Dermis blood vessel endothelial cell (primary cell): ENCODE measurements around the gene RGS21. TPM values are rescaled to one million over a fixed set of nuclear protein-coding genes. Genes with fewer than 3 reads are reported as not detected.

Source experiments
- DNase-seq: peaks from one replicate; pipeline ENCODE4 v3.0.0; 2010
- total RNA-seq: library from RNA; depleted of rRNA; stranded (reverse); fragments of >200 nt; gene quantifications from 2 replicates; pipeline ENCODE4 v1.2.3, GENCODE V29; 2014

The RGS21 gene
- total RNA-seq, 1 donor from 2014 or later: not detected

- no peak for DNase-seq
Measured at GRCh38 chr1:192379554-192379953, 62.8 kb downstream of the RGS21 start.

GRCh38 chr1:192382758-192383157 is 66.0 kb downstream of the RGS21 start:
- DNase-seq: no peak

GRCh38 chr1:192386051-192386650 is 69.4 kb downstream of the RGS21 start:
- DNase-seq: no peak

DNA sequence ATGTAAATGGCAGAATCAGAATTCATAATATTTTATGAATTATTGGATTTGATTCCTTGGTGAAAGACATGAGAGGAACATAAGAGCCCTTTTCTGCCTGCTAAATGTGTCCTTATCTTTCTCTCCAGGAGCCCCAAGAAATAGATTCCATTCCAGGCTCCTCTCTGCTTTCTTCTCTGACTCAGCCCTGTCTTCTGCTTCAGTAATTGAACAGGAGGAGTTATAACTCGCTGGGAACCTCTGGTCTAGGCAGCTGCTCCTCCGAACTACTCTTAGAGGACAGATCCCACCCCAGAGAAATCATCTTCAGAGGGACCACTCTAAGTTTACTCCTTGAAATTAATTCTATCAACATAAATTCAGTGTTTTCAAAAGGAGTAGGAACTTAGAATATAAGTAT is 78.4 kb downstream of the RGS21 start:
- no peak for DNase-seq

DNA sequence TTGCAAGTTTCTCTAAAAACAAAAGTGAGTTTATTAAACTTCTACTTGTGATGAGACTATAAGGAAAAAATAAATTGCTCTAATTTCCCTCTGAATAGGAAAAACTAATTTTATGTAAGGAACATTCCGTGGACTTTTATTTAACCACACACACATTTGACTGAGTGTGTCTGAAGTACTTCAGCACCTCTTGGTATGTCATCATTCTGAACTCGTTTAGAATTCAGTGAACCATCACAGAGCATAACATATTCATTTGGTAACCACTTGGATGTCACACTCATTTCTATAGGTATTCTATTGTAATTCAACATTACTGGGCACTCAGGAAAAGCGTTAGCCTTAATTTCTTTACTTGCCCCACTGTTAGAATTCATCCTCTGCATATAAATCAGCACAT is 79.1 kb downstream of the RGS21 start:
- no peak for DNase-seq

DNA sequence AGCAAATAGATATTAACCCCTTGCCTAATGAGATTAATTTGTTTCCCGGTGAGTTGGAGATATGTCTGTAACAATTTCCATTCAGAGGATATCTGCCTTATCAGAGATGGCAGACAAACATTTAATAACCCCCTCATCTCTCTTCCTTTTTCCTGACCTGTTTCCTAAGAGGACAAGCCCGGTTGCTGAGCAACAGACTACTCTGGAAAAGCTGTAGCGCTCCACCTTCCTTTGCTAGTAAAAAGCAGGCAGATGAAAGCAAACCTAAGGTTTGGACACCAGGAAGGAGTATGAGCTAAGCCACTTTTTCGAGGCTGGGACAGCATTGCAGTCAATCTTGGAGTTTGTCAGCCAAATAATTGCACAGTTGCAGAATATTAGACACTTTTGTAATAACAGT is 82.4 kb downstream of the RGS21 start:
- DNase-seq: peak; percentile 32

- DNase-seq: no peak
Measured at GRCh38 chr1:192401825-192402224, 85.0 kb downstream of the RGS21 start.

DNA sequence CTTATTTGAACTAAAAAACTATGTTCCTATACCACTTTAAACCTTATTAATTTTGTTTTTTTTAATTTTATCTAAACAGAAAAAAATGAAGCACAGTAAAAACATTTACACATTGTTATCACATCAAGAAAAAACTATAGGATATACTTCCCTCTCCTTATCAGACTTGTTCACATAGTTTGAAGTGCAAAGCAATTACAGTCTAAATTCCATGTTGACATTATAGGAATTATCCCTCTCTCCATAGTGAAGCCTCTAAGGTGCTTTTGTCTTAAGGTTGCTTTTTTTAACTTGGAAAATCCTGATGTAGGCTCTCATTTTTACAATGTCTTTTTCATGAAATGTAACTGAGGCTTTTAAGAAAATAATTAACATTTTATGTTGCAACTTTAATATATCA is 85.8 kb downstream of the RGS21 start:
- no peak for DNase-seq

DNA sequence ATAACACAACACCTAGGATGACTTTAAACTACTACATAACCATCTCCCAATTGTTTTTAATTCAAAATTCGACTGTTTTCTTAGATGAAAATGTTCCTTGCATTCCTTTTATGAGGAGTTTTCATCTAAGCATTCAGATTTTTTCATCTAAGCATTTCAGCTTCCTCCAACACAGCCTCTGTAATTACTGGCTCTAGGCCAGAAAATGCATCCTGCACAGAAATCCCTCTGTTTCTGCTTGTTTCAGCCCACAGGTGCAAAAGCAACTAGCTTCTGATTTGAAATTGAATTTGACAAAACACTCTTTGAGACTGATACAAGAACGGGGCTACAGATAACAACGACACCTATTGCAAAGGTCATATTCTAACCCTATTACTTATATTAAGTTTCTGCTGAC is 90.4 kb downstream of the RGS21 start:
- peak; percentile 11 for DNase-seq

Other genes with a start within 250 kb of the RGS21 start
- gene RGS18, start 158.5 kb upstream of the RGS21 start, total RNA-seq: not detected in 2 replicates